DMS 273 (cell line): ENCODE measurements around the gene TBXAS1.

Experiments
- DNase-seq: peaks from one replicate; lab custom pipeline; 2025; ENCODE audit not compliant: unreplicated experiment; lab: John Stamatoyannopoulos, UW

TBXAS1 gene

GRCh38 chr7:140018125-140019043, 189.3 kb downstream of the TBXAS1 start:
- DNase-seq = no peak

- no peak for DNase-seq
Measured at GRCh38 chr7:140019172-140019571, 190.1 kb downstream of the TBXAS1 start.

GRCh38 chr7:140019606-140020005, 190.5 kb downstream of the TBXAS1 start:
- no peak for DNase-seq

- DNase-seq = no peak
Measured at GRCh38 chr7:140021603-140022002, 192.5 kb downstream of the TBXAS1 start.

GRCh38 chr7:140022582-140023211, 193.6 kb downstream of the TBXAS1 start:
- no peak for DNase-seq

GRCh38 chr7:140023728-140024127, 194.7 kb downstream of the TBXAS1 start:
- DNase-seq = no peak

- no peak for DNase-seq
Measured at GRCh38 chr7:140024585-140024984, 195.5 kb downstream of the TBXAS1 start.

- DNase-seq = no peak
Measured at GRCh38 chr7:140025241-140025640, 196.2 kb downstream of the TBXAS1 start.

GRCh38 chr7:140025814-140026433, 196.9 kb downstream of the TBXAS1 start:
- DNase-seq = no peak

- no peak for DNase-seq
Measured at GRCh38 chr7:140026935-140027334, 197.9 kb downstream of the TBXAS1 start.

- no peak for DNase-seq
Measured at GRCh38 chr7:140027858-140028257, 198.8 kb downstream of the TBXAS1 start.

GRCh38 chr7:140028311-140028710, 199.2 kb downstream of the TBXAS1 start:
- DNase-seq = no peak

GRCh38 chr7:140029072-140029471, 200.0 kb downstream of the TBXAS1 start:
- DNase-seq = no peak

GRCh38 chr7:140031364-140031763, 202.3 kb downstream of the TBXAS1 start:
- DNase-seq = no peak

GRCh38 chr7:140033036-140033435, 204.0 kb downstream of the TBXAS1 start:
- no peak for DNase-seq

GRCh38 chr7:140033779-140034363, 204.8 kb downstream of the TBXAS1 start:
- DNase-seq = no peak

GRCh38 chr7:140034421-140034820, 205.4 kb downstream of the TBXAS1 start:
- no peak for DNase-seq

- DNase-seq = no peak
Measured at GRCh38 chr7:140035400-140036223, 206.5 kb downstream of the TBXAS1 start.

- no peak for DNase-seq
Measured at GRCh38 chr7:140036224-140036962, 207.3 kb downstream of the TBXAS1 start.

- no peak for DNase-seq
Measured at GRCh38 chr7:140039066-140039465, 210.0 kb downstream of the TBXAS1 start.
